Measurements from ENCODE around the gene APOBEC3A. TPM values are rescaled to one million over a fixed set of nuclear protein-coding genes. Genes with fewer than 3 reads are reported as not detected.
"Not testable (repeated sequence)": the region's sequence is repeated elsewhere in the genome, so short reads cannot be mapped to it uniquely, and the experiment has no call there.

Gene APOBEC3A
- total RNA-seq, 6 donors from 2014 or later, result 3.0 to 27.3 (median 8.3) TPM

DNA sequence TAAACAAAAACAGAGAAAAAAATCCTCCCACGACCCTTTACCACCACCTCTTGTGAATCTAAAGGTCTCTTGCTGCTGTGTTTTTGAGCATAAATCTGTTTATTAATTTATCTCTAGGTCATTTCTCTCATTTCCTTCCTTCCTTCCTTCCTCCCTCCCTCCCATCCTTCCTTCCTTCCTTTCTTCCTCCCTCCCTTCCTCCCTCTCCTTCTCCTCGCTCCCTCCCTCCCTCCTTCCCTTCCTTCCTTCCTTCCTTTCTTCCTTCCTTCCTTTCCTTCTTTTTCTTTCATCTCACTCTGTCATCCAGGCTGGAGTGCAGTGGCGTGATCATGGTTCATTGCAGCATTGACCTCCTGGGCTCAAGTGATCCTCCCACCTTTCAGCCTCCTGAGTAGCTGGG, 13.5 kb upstream of the APOBEC3A start:
- H3K27me3 ChIP-seq, result no peaks in the 10 kb centered on the region
- TF ChIP-seq, protein P1, sequence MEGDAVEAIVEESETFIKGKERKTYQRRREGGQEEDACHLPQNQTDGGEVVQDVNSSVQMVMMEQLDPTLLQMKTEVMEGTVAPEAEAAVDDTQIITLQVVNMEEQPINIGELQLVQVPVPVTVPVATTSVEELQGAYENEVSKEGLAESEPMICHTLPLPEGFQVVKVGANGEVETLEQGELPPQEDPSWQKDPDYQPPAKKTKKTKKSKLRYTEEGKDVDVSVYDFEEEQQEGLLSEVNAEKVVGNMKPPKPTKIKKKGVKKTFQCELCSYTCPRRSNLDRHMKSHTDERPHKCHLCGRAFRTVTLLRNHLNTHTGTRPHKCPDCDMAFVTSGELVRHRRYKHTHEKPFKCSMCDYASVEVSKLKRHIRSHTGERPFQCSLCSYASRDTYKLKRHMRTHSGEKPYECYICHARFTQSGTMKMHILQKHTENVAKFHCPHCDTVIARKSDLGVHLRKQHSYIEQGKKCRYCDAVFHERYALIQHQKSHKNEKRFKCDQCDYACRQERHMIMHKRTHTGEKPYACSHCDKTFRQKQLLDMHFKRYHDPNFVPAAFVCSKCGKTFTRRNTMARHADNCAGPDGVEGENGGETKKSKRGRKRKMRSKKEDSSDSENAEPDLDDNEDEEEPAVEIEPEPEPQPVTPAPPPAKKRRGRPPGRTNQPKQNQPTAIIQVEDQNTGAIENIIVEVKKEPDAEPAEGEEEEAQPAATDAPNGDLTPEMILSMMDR (IDR thresholded peaks at IDR 0.05), result no peak
- no peak for TF ChIP-seq POLR2AphosphoS5 (IDR thresholded peaks at IDR 0.05)
- H3K27ac ChIP-seq, result peak overlapping the region in 2 of 4 donors; percentile 8 to 73
- no peak overlapping the region for H3K4me3 ChIP-seq
- H3K4me1 ChIP-seq, result peaks cover 0 to 11% (median 6%) of the 10 kb centered on the region in 4 donors
- ATAC-seq (ENCODE audit: low FRiP score in 2 of 2) (no peak), DNase-seq (no peak)
- no peaks in the 10 kb centered on the region for H3K9me3 ChIP-seq
- H3K36me3 ChIP-seq, result no peaks in the 10 kb centered on the region
- WGBS, 2 donors, result 55 to 66% methylated on average over 3 of the region's 3 CpGs

DNA sequence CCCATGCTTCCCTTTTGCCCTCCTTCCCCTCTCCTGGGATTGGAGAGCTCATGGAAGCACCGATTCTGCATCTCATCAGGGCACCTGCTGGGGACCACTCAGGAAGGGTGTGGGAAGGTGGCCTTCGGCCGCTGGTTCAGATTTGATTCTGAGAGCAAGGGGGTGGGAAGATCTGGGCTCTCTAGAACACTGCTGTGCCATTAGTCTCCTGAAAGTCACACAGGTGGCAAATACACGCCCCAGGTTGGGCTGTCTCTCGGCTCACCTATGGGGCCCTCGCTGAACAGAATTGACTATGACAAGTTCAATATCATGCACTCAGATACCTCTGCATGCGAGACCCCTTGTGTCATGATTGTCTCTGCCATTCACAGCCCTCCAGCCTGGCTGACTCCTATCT, 12.8 kb upstream of the APOBEC3A start:
- no peak for ATAC-seq (ENCODE audit: low FRiP score in 2 of 2)
- TF ChIP-seq, protein P1 (IDR thresholded peaks at IDR 0.05), result no peak
- TF ChIP-seq EP300 (IDR thresholded peaks at IDR 0.05), result no peak
- no peak for TF ChIP-seq POLR2A (IDR thresholded peaks at IDR 0.05)
- Histone ChIP-seq H3K9me3 (no peaks in the 10 kb centered on the region), H3K4me1 (peaks cover 0 to 11% (median 6%) of the 10 kb centered on the region in 4 donors), H3K36me3 (no peaks in the 10 kb centered on the region), H3K27ac (no peak overlapping the region), H3K4me3 (no peak overlapping the region), H3K27me3 (no peaks in the 10 kb centered on the region)
- WGBS, 2 donors, result 72 to 90% methylated on average over 4 to 7 of the region's 7 CpGs
- DNase-seq, result no peak

GRCh38 chr22:38945706-38946338, 11.6 kb upstream of the APOBEC3A start:
- not testable (repeated sequence) for H3K9me3 ChIP-seq; DNase-seq; H3K27ac ChIP-seq; H3K27me3 ChIP-seq; ATAC-seq (ENCODE audit: low FRiP score in 2 of 2); H3K36me3 ChIP-seq; H3K4me3 ChIP-seq
- H3K4me1 ChIP-seq, result peaks cover 0 to 11% (median 5%) of the 10 kb centered on the region in 4 donors

DNA sequence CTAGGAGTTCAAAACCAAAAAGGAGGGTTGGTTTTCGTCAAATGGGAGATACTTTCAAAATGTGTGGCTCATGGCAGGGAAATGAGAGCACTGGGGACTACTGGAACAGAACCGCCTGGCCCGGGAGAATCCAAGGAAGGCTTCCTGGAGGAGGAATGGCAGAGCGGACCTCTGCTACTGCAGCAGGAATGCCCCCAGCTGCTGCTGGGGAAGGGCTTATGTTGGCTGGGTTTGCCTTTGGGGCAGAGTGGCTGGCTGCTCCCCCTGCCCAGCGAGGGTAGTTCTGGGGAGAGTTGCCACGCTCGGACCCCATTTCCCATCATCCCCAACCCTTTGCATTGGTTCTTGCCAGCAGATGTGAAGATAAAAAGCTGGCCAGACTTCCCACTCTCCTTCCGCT, 10.6 kb upstream of the APOBEC3A start:
- Histone ChIP-seq H3K36me3 (no peaks in the 10 kb centered on the region), H3K9me3 (no peaks in the 10 kb centered on the region), H3K4me3 (no peak overlapping the region), H3K27me3 (no peaks in the 10 kb centered on the region), H3K27ac (no peak overlapping the region), H3K4me1 (peaks cover 3 to 11% (median 3%) of the 10 kb centered on the region in 4 donors)
- TF ChIP-seq, protein P1 (IDR thresholded peaks at IDR 0.05), result no peak
- TF ChIP-seq POLR2A (IDR thresholded peaks at IDR 0.05) (no peak), EP300 (IDR thresholded peaks at IDR 0.05) (no peak), POLR2AphosphoS5 (IDR thresholded peaks at IDR 0.05) (no peak)
- ATAC-seq (ENCODE audit: low FRiP score in 2 of 2) (no peak), DNase-seq (peak in 1 of 2 donors; percentile 14)
- 84 to 86% methylated on average over 5 to 8 of the region's 8 CpGs for WGBS, 2 donors

- ATAC-seq (ENCODE audit: low FRiP score in 2 of 2) (no peak), DNase-seq (peak in 1 of 2 donors; percentile 22)
- Histone ChIP-seq H3K9me3 (no peaks in the 10 kb centered on the region), H3K27ac (no peak overlapping the region), H3K27me3 (no peaks in the 10 kb centered on the region), H3K4me1 (peaks cover 3 to 10% (median 8%) of the 10 kb centered on the region in 4 donors), H3K4me3 (no peak overlapping the region), H3K36me3 (no peaks in the 10 kb centered on the region)
- 79% methylated on average over 10 to 14 of the region's 14 CpGs for WGBS, 2 donors
- TF ChIP-seq POLR2A (IDR thresholded peaks at IDR 0.05), result no peak
- TF ChIP-seq EP300 (IDR thresholded peaks at IDR 0.05), result no peak
- no peak for TF ChIP-seq POLR2AphosphoS5 (IDR thresholded peaks at IDR 0.05)
- TF ChIP-seq, protein P1 (IDR thresholded peaks at IDR 0.05), result no peak
Measured at GRCh38 chr22:38947321-38948140, 9.9 kb upstream of the APOBEC3A start.
